Measurements from ENCODE around the gene EHMT1.

DNA sequence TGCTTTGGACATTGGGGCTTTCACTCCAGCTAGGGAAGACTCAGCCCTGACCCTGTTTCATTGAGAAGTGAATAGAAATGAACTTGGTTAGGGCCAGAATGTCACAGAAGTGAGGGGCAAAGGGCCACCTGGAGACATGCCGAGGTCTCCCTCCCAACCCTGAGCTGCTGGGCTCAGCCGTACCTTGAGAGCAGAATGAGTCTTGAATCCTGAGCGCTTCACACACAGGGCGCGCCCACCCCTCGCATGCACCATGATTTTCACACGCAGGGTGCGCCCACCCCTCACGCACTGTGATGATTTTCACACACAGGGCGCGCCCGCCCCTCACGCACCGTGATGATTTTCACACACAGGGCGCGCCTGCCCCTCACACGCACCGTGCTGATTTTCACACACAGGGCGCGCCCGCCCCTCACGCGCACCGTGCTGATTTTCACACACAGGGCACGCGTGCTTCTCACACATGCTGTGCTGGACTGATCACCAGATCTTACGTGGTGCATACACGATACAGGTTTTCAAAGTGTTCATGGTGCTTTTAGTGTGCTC, 99.0 kb downstream of the EHMT1 start:
- TF ChIP-seq, protein P1, sequence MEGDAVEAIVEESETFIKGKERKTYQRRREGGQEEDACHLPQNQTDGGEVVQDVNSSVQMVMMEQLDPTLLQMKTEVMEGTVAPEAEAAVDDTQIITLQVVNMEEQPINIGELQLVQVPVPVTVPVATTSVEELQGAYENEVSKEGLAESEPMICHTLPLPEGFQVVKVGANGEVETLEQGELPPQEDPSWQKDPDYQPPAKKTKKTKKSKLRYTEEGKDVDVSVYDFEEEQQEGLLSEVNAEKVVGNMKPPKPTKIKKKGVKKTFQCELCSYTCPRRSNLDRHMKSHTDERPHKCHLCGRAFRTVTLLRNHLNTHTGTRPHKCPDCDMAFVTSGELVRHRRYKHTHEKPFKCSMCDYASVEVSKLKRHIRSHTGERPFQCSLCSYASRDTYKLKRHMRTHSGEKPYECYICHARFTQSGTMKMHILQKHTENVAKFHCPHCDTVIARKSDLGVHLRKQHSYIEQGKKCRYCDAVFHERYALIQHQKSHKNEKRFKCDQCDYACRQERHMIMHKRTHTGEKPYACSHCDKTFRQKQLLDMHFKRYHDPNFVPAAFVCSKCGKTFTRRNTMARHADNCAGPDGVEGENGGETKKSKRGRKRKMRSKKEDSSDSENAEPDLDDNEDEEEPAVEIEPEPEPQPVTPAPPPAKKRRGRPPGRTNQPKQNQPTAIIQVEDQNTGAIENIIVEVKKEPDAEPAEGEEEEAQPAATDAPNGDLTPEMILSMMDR (IDR thresholded peaks at IDR 0.05), result no peak
- TF ChIP-seq, protein P2, sequence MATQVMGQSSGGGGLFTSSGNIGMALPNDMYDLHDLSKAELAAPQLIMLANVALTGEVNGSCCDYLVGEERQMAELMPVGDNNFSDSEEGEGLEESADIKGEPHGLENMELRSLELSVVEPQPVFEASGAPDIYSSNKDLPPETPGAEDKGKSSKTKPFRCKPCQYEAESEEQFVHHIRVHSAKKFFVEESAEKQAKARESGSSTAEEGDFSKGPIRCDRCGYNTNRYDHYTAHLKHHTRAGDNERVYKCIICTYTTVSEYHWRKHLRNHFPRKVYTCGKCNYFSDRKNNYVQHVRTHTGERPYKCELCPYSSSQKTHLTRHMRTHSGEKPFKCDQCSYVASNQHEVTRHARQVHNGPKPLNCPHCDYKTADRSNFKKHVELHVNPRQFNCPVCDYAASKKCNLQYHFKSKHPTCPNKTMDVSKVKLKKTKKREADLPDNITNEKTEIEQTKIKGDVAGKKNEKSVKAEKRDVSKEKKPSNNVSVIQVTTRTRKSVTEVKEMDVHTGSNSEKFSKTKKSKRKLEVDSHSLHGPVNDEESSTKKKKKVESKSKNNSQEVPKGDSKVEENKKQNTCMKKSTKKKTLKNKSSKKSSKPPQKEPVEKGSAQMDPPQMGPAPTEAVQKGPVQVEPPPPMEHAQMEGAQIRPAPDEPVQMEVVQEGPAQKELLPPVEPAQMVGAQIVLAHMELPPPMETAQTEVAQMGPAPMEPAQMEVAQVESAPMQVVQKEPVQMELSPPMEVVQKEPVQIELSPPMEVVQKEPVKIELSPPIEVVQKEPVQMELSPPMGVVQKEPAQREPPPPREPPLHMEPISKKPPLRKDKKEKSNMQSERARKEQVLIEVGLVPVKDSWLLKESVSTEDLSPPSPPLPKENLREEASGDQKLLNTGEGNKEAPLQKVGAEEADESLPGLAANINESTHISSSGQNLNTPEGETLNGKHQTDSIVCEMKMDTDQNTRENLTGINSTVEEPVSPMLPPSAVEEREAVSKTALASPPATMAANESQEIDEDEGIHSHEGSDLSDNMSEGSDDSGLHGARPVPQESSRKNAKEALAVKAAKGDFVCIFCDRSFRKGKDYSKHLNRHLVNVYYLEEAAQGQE (IDR thresholded peaks at IDR 0.05; ENCODE audit: insufficient read depth in 1 of 2, low read depth in 2 of 2, low read length in 1 of 2), result no peak
- TF ChIP-seq POLR2AphosphoS5 (IDR thresholded peaks at IDR 0.05; ENCODE audit: low read depth, low read length), result no peak
- TF ChIP-seq SIN3A (IDR thresholded peaks at IDR 0.05; ENCODE audit: borderline replicate concordance, insufficient read depth, low read depth, low read length), result no peak
- no peak for TF ChIP-seq TCF7L2 (IDR thresholded peaks at IDR 0.05; ENCODE audit: low read depth, low read length)

Data from Panc1 (cell line).